IPS-NIHi7 (cell line): ENCODE measurements around the gene COMMD9.

Source experiments
- DNase-seq: peaks from one replicate; pipeline ENCODE4 v3.0.0; 2012; ENCODE audit warnings: mixed read lengths; ENCODE audit errors: extremely low spot score

Gene COMMD9

GRCh38 chr11:36224209-36224882, 64.9 kb downstream of the COMMD9 start:
- no peak for DNase-seq

GRCh38 chr11:36222831-36223635, 66.2 kb downstream of the COMMD9 start:
- no peak for DNase-seq
